ENCODE results near the gene PDIA5. TPM values are rescaled to one million over a fixed set of nuclear protein-coding genes. Genes with fewer than 3 reads are reported as not detected.
A peak's percentile ranks its signal among the peaks of the same experiment; 100 is the strongest.

The PDIA5 gene
- total RNA-seq, 2 donors from 2014 or later, result 57.5 to 68.3 TPM

- no peak overlapping the region for H3K4me3 Mint-ChIP-seq
- H3K4me1 ChIP-seq (ENCODE audit: control insufficient read depth, insufficient read depth, low read length), result peaks cover 33% of the 10 kb centered on the region
- no peaks in the 10 kb centered on the region for H3K9me3 Mint-ChIP-seq
Observed at GRCh38 chr3:123088387-123088786, 21.6 kb downstream of the PDIA5 start.

GRCh38 chr3:123089611-123090331, 22.9 kb downstream of the PDIA5 start:
- Histone ChIP-seq H3K27ac (ENCODE audit: low read depth, low read length) (peak overlapping the region; percentile 96), H3K9me3 (ENCODE audit: control insufficient read depth, low read length) (no peaks in the 10 kb centered on the region), H3K27me3 (ENCODE audit: control insufficient read depth, insufficient read depth, low read length, poor library complexity, severe bottlenecking) (no peaks in the 10 kb centered on the region), H3K36me3 (ENCODE audit: control insufficient read depth, insufficient read depth, low read length) (peaks cover 60% of the 10 kb centered on the region), H3K4me3 (ENCODE audit: low read length) (no peak overlapping the region), H3K4me1 (ENCODE audit: control insufficient read depth, insufficient read depth, low read length) (peaks cover 31% of the 10 kb centered on the region), H3K9ac (ENCODE audit: extremely low read depth, low read length, poor library complexity, severe bottlenecking) (no peak overlapping the region)
- Mint-ChIP-seq H3K9me3 (no peaks in the 10 kb centered on the region), H3K4me1 (peaks cover 48% of the 10 kb centered on the region), H3K27me3 (ENCODE audit: insufficient read depth) (no peaks in the 10 kb centered on the region), H3K36me3 (ENCODE audit: low read depth) (peaks cover 40% of the 10 kb centered on the region), H3K4me3 (no peak overlapping the region), H3K27ac (peak overlapping the region; percentile 20)
- peak; percentile 45 for DNase-seq
- TF ChIP-seq CTCF (conservative IDR thresholded peaks at IDR 0.05), result no peak
- WGBS, 2 experiments (ENCODE audit: insufficient coverage in 1 of 2, insufficient read length in 1 of 2), result 88 to 94% methylated on average over 9 to 12 of the region's 12 CpGs

More at GRCh38 chr3:123088387-123088786, 21.6 kb downstream of the PDIA5 start:
- Mint-ChIP-seq H3K27ac (no peak overlapping the region), H3K27me3 (ENCODE audit: insufficient read depth) (no peaks in the 10 kb centered on the region), H3K36me3 (ENCODE audit: low read depth) (peaks cover 28% of the 10 kb centered on the region), H3K4me1 (peaks cover 62% of the 10 kb centered on the region)
- Histone ChIP-seq H3K36me3 (ENCODE audit: control insufficient read depth, insufficient read depth, low read length) (peaks cover 46% of the 10 kb centered on the region), H3K4me3 (ENCODE audit: low read length) (no peak overlapping the region), H3K9me3 (ENCODE audit: control insufficient read depth, low read length) (no peaks in the 10 kb centered on the region), H3K27ac (ENCODE audit: low read depth, low read length) (no peak overlapping the region), H3K27me3 (ENCODE audit: control insufficient read depth, insufficient read depth, low read length, poor library complexity, severe bottlenecking) (no peaks in the 10 kb centered on the region), H3K9ac (ENCODE audit: extremely low read depth, low read length, poor library complexity, severe bottlenecking) (no peak overlapping the region)
- no peak for TF ChIP-seq CTCF (conservative IDR thresholded peaks at IDR 0.05)
- peak; percentile 15 for DNase-seq
- 56 to 96% methylated on average over 1 to 2 of the region's 2 CpGs for WGBS, 2 experiments (ENCODE audit: insufficient coverage in 1 of 2, insufficient read length in 1 of 2)

- Mint-ChIP-seq H3K4me1 (peaks cover 37% of the 10 kb centered on the region), H3K36me3 (ENCODE audit: low read depth) (peaks cover 43% of the 10 kb centered on the region), H3K9me3 (no peaks in the 10 kb centered on the region), H3K27me3 (ENCODE audit: insufficient read depth) (no peaks in the 10 kb centered on the region), H3K27ac (no peak overlapping the region), H3K4me3 (no peak overlapping the region)
- WGBS, 2 experiments (ENCODE audit: insufficient coverage in 1 of 2, insufficient read length in 1 of 2), result 69 to 80% methylated on average over 10 to 12 of the region's 12 CpGs
- Histone ChIP-seq H3K27ac (ENCODE audit: low read depth, low read length) (peak overlapping the region; percentile 96), H3K4me1 (ENCODE audit: control insufficient read depth, insufficient read depth, low read length) (peaks cover 20% of the 10 kb centered on the region), H3K9me3 (ENCODE audit: control insufficient read depth, low read length) (no peaks in the 10 kb centered on the region), H3K36me3 (ENCODE audit: control insufficient read depth, insufficient read depth, low read length) (peaks cover 64% of the 10 kb centered on the region), H3K27me3 (ENCODE audit: control insufficient read depth, insufficient read depth, low read length, poor library complexity, severe bottlenecking) (no peaks in the 10 kb centered on the region), H3K9ac (ENCODE audit: extremely low read depth, low read length, poor library complexity, severe bottlenecking) (no peak overlapping the region), H3K4me3 (ENCODE audit: low read length) (no peak overlapping the region)
- DNase-seq, result peak; percentile 38
- no peak for TF ChIP-seq CTCF (conservative IDR thresholded peaks at IDR 0.05)
Observed at GRCh38 chr3:123090728-123091531, 24.1 kb downstream of the PDIA5 start.
